ENCODE data around the gene SETD7.

DNA sequence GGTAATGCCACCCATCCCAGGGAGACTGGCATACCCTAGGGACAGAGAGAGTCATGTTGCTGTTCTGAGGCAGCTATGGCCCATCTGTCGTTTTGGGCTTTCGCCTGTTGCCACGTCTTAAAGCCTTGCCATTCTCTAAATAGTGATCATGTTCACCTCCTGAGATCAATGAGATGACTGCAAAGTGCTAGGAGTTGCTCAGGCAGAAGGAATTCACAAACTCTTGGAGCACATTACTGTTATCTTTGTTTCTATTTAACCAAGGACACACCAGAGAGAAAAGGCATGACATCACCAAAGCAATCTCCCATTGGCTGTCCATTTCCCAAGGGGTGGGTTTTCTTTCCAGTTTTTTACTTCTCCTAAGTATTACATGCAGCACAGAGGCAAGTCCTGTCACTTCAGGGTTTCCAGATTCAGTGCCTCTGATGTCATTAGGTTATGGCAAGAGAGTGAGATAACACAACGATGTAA, 37.1 kb upstream of the SETD7 start:
- TF ChIP-seq, protein P1, sequence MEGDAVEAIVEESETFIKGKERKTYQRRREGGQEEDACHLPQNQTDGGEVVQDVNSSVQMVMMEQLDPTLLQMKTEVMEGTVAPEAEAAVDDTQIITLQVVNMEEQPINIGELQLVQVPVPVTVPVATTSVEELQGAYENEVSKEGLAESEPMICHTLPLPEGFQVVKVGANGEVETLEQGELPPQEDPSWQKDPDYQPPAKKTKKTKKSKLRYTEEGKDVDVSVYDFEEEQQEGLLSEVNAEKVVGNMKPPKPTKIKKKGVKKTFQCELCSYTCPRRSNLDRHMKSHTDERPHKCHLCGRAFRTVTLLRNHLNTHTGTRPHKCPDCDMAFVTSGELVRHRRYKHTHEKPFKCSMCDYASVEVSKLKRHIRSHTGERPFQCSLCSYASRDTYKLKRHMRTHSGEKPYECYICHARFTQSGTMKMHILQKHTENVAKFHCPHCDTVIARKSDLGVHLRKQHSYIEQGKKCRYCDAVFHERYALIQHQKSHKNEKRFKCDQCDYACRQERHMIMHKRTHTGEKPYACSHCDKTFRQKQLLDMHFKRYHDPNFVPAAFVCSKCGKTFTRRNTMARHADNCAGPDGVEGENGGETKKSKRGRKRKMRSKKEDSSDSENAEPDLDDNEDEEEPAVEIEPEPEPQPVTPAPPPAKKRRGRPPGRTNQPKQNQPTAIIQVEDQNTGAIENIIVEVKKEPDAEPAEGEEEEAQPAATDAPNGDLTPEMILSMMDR (IDR thresholded peaks at IDR 0.05; ENCODE audit: borderline replicate concordance, extremely low read depth, low read length, poor library complexity, severe bottlenecking) = no peak
- no peak for TF ChIP-seq EZH2 (IDR thresholded peaks at IDR 0.05; ENCODE audit: borderline replicate concordance, low read depth, low read length, severe bottlenecking)
